ENCODE measurements around the gene FURIN.

The FURIN gene

GRCh38 chr15:90916461-90916860 lies 48.1 kb downstream of the FURIN start:
- Histone ChIP-seq H3K27ac (ENCODE audit: low read length) (no peak overlapping the region), H2AFZ (ENCODE audit: low read length) (no peak overlapping the region)

GRCh38 chr15:90917569-90917968 lies 49.2 kb downstream of the FURIN start:
- Histone ChIP-seq H3K27me3 (replicated peaks; ENCODE audit: insufficient read depth, low read length) (no peaks in the 10 kb centered on the region), H3K9me2 (replicated peaks; ENCODE audit: insufficient read depth, low read length) (no peaks in the 10 kb centered on the region), H3K79me2 (ENCODE audit: low read length) (no peaks in the 10 kb centered on the region), H3K4me2 (ENCODE audit: low read depth, low read length) (no peak overlapping the region), H3K4me1 (ENCODE audit: low read length) (no peaks in the 10 kb centered on the region), H3K4me3 (ENCODE audit: low read length) (no peak overlapping the region), H3K9ac (ENCODE audit: low read length) (no peak overlapping the region), H3K27ac (ENCODE audit: low read length) (no peak overlapping the region), H3F3A (ENCODE audit: insufficient read depth, low read length) (no peaks in the 10 kb centered on the region), H3K9me3 (replicated peaks; ENCODE audit: insufficient read depth, low read length) (no peaks in the 10 kb centered on the region), H4K20me1 (ENCODE audit: insufficient read depth, low read length) (no peaks in the 10 kb centered on the region), H3K36me3 (replicated peaks; ENCODE audit: insufficient read depth, low read length) (peaks cover 3% of the 10 kb centered on the region; the same call in 1 of the 2 replicates), H2AFZ (ENCODE audit: low read length) (no peak overlapping the region)
- TF ChIP-seq EZH2 (optimal IDR thresholded peaks at IDR 0.05; ENCODE audit: low read depth, low read length) (no peak), EZH2phosphoT487 (IDR thresholded peaks at IDR 0.05; ENCODE audit: low read length) (no peak), CTCF (IDR thresholded peaks at IDR 0.05; ENCODE audit: low read length) (no peak)
- DNase-seq = no peak

More at GRCh38 chr15:90916461-90916860, 48.1 kb downstream of the FURIN start:
- no peaks in the 10 kb centered on the region for H4K20me1 ChIP-seq (ENCODE audit: insufficient read depth, low read length)
- no peaks in the 10 kb centered on the region for H3K4me1 ChIP-seq (ENCODE audit: low read length)
- H3K4me2 ChIP-seq (ENCODE audit: low read depth, low read length) = no peak overlapping the region
- H3K4me3 ChIP-seq (ENCODE audit: low read length) = no peak overlapping the region
- TF ChIP-seq EZH2phosphoT487 (IDR thresholded peaks at IDR 0.05; ENCODE audit: low read length) (no peak), CTCF (IDR thresholded peaks at IDR 0.05; ENCODE audit: low read length) (no peak), EZH2 (optimal IDR thresholded peaks at IDR 0.05; ENCODE audit: low read depth, low read length) (no peak)
- H3K79me2 ChIP-seq (ENCODE audit: low read length) = no peaks in the 10 kb centered on the region
- no peak for DNase-seq
- no peaks in the 10 kb centered on the region for H3F3A ChIP-seq (ENCODE audit: insufficient read depth, low read length)
- H3K27me3 ChIP-seq (replicated peaks; ENCODE audit: insufficient read depth, low read length) = no peaks in the 10 kb centered on the region
- H3K9me2 ChIP-seq (replicated peaks; ENCODE audit: insufficient read depth, low read length) = no peaks in the 10 kb centered on the region
- H3K9me3 ChIP-seq (replicated peaks; ENCODE audit: insufficient read depth, low read length) = no peaks in the 10 kb centered on the region
- peaks cover 3% of the 10 kb centered on the region; the same call in 1 of the 2 replicates for H3K36me3 ChIP-seq (replicated peaks; ENCODE audit: insufficient read depth, low read length)
- no peak overlapping the region for H3K9ac ChIP-seq (ENCODE audit: low read length)

- Histone ChIP-seq H3K9me3 (replicated peaks; ENCODE audit: insufficient read depth, low read length) (no peaks in the 10 kb centered on the region), H2AFZ (ENCODE audit: low read length) (no peak overlapping the region), H3K9me2 (replicated peaks; ENCODE audit: insufficient read depth, low read length) (no peaks in the 10 kb centered on the region), H3K4me2 (ENCODE audit: low read depth, low read length) (no peak overlapping the region), H3K27me3 (replicated peaks; ENCODE audit: insufficient read depth, low read length) (no peaks in the 10 kb centered on the region), H3K36me3 (replicated peaks; ENCODE audit: insufficient read depth, low read length) (peaks cover 3% of the 10 kb centered on the region; the same call in 1 of the 2 replicates), H3K9ac (ENCODE audit: low read length) (no peak overlapping the region), H3F3A (ENCODE audit: insufficient read depth, low read length) (no peaks in the 10 kb centered on the region), H3K27ac (ENCODE audit: low read length) (no peak overlapping the region), H3K4me1 (ENCODE audit: low read length) (no peaks in the 10 kb centered on the region), H3K79me2 (ENCODE audit: low read length) (no peaks in the 10 kb centered on the region), H4K20me1 (ENCODE audit: insufficient read depth, low read length) (no peaks in the 10 kb centered on the region), H3K4me3 (ENCODE audit: low read length) (no peak overlapping the region)
- no peak for TF ChIP-seq EZH2 (optimal IDR thresholded peaks at IDR 0.05; ENCODE audit: low read depth, low read length)
- TF ChIP-seq CTCF (IDR thresholded peaks at IDR 0.05; ENCODE audit: low read length) = no peak
- no peak for TF ChIP-seq EZH2phosphoT487 (IDR thresholded peaks at IDR 0.05; ENCODE audit: low read length)
- DNase-seq = no peak
Observed at GRCh38 chr15:90918034-90918788, 49.8 kb downstream of the FURIN start.

All from MM.1S (cell line).